Fibroblast of upper back skin (primary cell): ENCODE results near the gene NES.

Experiments used
- DNase-seq: peaks from one replicate; pipeline ENCODE4 v3.0.0-alpha.2; 2013

The NES gene

DNA sequence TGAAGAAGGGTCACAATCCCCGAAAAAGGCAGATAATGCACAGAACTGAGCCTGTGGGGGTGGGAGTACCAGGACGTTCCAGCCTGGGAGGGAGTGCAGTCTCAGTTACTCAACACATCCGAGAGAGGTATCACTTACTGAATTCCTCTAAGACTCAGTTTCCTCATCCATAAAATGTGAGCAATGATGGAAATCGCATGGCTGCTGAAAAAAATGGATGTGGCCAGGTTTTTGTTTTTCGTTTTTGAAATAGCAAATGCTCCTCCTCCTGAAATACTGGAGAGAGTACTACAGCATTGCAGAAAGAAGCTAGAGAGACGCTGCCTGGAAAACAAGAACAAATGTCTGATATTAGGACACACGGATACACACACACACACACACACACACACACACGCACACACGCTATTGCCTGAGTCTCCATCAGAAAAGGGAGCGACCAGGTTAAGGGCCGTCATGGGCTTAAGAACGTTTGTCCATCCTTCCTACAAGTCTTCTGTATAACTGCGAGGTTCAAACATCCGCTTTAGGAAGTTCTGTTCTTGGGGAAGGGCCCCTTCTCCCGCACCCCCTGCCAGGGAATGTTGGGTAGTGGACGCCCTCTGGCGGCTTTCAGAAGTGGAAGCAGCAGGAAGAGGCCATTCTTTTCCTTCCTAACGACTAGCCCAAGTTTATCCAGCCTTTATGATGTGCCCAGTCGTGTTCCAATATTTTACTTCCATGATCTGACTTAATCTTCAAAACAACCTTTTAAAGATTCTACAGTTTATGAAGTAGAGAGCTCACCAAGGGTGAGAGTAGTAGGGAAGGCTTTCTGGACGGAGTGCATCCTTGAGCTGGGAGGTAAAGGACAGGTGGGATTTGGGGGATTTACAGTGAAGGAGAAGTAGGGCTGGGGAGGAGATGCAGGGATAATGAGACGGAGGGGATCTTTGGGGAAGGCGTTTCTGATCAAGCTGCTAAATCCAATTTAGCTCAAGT is 699 bp upstream of the NES start:
- DNase-seq, result peak; percentile 86

DNA sequence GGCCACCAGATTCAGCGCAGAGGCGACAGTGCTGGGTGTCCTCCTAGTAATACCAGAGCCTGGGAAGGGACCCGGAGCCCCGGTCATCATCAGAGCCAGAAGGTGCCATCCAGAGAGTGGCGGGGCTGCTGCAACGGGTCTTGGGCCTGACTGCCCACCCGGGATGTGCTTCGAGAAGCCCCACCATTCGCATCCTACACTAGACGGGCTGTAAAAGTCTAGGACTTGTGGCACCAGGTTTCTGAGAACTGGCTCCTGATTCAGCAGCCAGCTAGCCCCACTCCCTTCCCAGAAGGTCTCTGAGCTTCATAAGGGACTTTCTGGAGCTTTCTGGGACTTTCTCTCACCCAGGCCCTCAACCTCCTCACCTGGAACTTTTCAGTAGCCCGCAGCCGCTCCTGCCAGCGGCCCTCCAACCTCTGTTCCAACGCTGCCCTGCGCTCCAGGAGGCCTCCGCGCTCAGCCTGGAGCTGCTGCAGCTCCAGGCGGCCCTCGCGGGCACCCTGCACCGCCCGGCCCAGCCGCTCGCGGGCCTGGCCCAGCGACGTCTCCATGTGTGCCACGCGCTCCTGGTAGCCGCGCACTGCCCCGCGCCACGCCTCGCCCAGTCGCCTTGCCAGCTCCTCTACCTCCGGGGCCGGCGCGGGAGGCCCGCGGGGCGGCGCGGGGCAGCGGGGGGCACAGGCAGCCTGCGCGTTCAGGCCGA is 940 bp downstream of the NES start:
- DNase-seq, result no peak

DNA sequence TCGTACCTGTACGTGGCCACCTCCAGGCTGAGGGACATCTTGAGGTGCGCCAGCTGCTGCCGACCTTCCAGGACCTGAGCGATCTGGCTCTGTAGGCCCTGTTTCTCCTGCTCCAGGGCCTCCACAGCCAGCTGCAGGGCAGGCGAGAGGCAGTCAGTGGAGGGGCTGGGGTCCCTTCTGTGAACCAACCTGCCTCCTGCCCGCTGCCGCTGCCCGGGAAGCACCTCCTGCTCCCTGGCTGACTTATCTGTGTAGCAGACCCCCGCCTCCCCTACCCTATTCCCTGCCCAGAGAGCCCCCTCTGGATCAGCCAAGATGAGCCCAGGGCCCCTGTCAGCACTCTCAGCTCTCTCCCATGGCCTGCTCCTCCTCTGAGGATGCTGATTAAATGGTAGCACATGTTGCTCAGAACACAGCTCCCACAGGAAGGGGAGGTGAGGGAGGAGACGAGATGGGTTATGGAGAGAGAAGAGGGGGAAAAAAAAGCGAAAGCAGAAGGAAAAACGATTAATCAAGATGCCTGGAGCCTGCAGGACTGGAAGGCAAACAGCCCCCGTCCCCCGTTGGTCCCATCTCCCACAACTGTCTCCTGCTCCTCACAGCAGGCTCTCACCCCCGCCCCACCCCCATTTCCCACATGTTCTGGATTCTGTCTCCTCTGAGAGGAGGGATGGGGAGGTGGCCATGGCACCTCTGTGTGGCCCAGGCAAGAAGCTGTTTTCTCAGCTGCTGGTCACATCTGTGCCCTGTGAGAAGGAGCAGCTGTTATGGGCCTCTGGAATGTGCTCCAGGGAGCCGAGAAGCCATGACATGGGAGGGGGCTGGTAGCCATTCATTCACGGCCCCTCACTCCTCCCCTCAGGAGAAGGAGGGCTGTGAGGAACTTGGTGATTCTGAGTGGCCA is 1.7 kb downstream of the NES start:
- DNase-seq, result peak; percentile 68

DNA sequence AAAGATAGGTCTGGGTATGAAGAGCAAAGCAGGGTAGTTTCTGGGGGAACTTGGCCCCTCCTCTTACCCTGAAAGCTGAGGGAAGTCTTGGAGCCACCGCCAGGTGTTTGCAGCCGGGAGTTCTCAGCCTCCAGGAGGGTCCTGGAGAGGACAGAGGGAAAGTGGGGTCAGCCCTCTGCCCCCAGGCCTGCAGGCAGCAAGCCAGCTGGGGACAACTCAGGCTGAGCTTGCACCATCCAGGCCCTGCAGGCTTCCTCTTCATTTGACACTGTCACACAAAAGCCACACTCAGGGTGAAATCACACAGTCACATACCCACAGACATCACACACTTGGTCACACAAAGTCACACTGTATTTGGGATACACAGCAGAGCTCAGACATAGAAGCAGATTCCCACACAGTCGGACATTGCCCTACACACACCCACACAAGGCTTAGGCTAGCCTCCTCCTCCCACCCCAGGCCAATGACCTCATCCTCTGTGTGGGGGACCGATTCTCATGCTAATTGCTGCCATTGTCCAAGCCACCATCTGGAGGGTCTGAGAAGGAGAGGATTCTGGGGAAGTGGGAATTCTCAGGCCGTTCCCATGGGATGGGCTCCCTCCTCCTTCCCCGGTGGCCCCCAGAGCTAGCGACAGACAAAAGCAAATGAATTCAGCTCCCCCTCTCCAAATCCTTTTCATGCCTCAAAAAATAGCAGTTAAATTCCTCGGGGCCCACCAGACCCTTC is 3.7 kb downstream of the NES start:
- no peak for DNase-seq

DNA sequence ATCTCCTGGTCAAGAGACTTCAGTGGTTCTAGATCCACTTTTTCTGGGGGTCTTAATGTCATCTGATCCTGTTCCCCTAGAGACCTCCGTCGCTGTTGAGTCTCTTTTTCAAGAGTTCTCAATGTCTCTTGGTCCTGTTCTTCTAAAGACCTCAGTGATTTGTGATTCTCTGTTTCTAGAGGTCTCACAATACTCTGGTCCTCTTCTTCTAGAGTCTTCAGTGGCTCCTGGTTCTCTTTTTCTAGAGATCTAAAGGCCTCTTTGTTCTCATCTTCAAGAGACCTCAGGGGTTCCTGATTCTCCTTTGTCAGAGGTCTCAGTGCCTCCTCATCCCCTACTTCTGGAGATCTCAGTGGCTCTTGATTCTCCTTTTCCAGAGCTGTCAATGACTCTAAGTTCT is 5.4 kb downstream of the NES start:
- no peak for DNase-seq

DNA sequence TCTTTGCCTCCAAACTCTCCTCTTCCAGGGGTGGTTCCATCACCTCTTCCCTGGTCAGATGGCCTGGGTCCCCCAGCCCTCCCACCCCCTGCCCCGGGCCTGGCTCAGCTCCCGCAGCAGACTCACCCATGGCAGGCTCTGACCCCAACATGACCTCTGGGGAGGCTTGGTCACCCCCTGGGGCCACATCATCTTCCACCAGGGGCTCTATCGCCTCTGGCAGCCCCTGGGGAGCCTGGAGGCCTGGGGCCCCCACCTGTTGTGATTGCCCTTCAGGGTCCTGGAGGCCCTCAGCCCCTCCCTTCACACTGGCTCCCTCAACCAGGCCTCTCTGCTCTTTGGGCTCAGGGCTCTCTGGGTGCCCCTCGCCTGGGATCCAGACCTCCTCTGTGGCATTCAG is 6.4 kb downstream of the NES start:
- no peak for DNase-seq

DNA sequence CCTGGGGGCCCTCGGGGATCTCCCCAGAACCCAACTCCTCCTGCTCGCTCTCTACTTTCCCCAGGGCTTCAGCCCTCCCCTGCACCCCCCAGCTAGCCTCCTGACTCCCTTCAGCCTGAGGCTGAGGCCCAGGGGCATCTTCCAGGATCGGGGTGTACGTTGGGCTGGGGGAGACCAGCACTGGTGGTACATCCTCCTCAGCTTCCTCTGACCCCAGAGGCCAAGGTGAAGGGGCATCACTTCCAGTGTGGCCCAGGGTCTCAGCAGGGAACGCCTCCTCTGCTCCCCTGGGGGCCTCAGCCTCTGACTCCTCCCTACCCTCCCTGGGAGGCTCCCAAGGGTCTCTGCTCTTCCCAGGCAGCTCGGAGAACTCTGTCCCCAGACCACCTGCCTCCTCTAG is 6.8 kb downstream of the NES start:
- no peak for DNase-seq

DNA sequence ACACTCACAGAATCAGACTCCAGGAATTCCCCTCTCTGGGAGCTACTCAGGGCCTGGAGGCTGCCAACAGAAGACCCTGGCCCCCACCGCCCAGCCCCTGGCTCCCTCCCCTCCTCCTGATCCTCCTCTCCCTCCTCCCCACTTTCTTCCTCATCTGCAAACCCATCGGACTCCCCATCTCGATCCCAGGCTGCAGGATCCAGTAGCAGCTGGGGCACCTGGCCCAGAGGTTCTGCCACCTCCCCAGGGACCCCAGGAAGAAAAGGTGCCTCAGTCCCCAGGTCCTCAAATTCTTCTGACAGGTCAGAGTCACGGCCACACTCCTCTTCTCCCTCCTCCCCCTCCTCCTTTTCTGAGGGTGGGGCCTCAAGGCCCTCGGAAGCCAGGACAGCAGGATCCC is 7.4 kb downstream of the NES start:
- no peak for DNase-seq

DNA sequence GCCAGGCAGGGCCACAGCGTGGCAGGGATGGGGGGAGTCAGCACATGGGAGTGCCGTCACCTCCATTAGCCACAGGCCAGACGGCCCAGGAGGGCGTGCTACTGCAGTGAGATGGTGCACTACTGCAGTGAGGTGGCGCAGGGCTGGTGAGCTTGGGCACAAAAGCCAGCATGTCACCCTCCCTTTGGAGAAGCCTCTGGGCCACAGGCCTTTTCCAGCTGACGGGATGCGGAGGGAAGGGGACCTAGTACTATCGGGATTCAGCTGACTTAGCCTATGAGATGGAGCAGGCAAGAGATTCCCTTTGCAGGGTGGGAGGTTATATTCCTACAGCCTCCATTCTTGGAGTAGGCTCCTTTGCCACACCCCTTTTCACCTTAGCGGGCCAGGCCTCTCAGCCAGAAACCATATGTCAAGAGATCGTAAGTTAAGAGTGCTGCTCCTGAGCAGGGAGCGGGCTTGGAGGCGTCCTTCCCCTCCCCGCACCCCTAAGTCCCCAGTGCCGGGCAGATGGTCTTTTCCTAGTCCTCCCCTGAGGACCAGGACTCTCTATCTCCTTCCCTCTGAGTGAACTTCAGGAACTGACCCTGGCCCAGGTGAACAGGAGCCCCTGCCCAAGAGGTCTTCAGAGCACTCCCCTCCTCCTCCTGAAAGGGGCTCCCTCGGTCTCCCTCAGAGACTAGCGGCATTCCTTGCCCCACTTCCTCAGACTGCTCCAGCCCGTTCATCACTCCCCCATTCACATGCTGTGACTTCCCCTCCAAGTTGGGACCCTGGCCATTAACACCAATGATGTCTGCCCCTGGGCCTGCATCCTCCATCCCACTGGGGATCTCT is 8.2 kb downstream of the NES start:
- DNase-seq, result no peak

DNA sequence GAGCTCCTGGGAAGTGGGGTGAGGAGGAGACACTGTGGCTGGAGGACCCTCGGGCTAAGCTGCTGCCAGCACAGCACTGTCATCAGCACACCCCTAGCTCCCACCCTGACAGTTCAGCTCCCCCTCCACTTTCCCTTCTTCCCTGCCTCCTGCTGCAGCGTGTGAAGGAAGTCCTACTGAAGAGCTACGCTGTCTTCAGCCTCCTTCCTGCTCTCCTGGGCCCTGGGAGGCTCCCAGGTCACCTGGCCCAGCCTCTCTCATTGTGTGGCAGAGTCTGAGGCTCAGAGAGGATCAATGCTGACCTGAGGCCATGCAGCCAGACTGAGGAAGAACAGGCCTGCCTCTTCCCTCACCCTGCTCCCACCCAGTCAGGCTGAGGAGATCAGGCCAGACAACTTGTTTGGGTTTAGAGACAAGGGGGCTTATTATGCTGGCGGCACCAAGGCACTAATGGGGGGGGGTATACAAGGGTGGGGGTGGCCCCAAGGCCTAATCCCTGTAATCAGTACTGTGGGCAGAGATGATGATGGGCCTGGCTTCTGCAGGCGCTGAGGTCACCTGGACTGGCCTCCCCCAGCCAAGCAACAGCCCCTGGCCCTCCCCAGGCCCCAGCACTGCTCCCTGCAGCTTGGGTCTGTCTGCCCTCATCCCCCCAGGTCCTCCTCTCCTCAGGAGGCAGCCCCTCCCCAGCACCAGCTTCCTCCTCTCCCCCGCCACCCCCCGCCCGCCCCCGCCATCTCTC is 9.1 kb downstream of the NES start:
- DNase-seq, result no peak

DNA sequence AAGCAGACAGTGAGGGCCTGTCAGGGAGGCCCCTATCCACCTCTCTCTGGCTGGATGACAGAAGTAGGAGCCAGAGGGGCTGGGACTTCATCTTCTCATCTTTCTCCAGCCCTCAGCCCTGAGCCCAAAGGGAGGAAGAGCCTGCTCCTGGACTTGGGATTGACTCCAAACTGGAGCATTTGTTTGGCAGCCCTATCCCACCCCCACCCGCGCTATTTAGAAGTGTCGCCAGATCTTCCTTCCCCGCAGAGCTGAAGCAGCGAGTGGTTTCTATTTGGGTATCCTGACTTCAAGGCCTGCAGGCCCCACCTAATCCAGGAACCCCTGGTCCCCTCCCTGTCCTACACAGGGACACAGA is 9.6 kb downstream of the NES start:
- peak; percentile 55 for DNase-seq

DNA sequence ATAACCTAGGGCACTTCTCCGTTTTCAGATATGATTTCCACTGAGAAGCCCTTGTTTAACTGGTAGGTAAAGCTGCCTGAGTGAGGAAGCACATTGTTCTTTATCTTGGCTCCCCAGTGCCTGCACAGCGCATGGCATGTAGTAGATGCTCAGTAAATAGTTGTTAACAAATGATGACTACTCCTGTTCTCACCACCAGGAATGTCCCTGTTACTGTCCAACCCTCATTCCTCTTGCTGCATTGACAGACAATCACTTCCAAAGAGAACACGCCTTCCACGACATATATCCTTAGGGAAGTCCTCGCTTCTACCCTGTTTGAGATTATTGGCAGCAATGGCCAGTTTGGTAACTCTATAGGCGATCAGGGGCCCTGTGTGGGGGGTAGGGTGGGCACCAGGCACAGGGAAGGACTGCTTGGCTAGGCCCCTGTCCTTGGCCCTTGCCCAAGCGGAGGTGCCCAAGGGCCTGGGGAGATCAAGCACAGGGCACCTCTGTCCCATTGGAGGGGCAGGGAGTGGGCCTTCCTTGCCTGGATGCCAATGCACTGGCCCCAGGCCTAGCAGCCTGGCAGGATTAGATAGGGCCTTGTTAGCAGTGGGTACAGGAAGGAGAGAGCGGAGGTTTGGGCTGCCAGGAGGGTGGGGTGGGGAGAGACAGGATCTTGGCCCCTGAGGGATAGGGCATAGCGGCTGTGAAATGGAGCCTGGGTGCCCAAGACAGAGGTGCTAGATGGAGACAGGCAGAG is 10.2 kb downstream of the NES start:
- DNase-seq, result no peak

DNA sequence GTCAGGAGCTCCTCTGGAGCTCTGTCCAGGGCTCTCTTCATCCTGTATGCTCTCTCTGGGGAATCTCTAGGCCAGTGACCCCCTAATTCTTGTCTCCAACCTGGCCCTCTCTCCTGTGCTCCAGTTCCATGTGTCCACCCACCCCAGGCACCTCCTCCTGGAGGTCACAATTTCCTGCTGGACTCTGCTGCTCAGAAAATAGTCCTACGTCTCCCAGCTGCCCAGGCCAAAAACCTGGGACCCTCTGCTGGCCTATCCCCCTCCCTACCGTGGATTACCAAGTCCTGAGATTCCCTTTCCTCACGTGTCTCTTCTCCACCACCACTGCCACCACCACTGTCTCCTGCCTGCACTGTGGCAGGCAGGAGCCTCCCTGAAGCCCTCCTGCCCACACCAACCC is 11.7 kb downstream of the NES start:
- DNase-seq, result no peak

DNA sequence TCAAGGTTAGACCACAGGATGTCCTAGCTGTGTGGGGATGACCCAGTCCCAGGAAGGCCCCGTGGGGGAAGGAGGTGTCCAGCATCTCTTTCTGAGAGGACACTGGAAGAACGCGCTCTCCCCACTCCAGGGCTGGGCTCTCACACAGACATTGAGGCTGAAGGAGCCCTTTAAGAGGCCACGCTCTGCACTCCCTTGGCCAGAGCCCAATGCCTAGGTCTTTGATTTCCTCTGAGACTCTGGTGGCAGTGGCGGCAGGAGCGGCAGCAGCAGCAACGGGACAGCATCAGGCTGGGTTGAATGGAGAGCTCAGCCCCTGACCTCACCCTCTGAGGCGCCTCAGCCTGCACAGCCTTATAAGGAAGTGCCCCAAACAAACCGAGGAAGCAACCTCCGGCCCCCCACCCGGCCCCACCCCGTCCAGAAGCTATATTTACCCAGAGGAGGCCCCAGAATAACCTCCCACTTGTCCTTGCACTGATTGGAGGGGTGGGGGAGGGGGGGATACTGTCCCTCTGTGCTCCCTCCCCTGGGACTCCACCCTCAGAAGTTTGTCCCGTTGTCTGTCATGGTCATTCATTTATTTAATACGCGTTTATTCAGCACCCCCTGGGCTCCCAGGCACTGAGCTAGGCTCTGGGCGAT is 12.3 kb downstream of the NES start:
- DNase-seq, result no peak

DNA sequence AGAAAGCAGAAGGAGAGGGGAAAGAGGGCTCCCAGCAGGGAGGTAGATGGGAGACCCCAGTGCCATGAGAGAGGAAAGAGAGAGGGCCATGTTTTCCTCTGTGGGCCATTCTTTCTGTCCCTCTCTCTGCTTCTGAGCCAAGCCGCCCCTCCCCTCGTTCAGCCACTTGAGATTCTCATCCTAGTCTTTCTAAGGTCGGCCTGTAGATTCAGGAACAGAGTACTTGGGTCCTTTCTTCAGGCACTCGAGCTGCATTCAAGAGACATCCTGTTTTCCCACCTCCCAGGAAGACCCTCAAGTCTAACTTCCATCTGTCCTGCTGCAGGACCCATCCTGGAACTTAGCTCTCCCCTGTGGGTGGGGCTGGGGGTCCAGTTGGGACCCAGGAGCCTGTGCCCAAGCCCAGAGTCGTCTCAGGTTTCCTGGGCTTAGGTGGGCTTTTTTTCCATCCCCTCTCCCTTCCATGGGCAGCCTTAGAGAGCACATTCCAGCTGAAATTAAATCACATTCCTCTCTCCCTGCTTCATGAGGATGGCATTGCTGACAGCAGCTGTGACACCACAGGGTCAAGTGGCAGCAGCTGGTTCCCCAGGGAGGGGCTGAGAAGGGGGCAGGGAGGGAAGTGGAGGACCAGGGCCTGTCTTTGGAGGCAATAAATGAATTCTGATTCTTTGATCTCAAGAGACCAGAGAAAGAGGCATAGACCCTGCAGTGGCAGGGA is 13.0 kb downstream of the NES start:
- DNase-seq, result peak; percentile 52

DNA sequence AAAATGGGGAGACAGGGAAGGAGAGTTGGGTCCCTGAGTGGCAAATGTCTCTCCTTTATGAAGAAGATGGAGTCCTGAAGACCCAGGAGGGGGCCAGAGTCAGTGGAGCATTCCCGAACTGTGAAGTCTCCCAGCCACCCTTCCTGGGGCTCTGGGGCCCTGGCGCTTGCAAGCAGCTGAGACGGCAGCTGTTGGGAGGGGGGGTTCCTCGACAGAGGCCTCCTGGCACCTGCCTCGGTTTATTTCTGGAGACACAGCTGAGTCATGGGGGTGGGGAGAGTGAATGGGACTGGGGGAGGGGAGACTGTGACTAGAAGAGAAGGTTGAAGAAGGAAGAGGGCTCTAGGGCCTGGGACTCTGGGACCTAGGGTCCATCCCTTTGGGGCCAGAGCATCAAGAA is 14.0 kb downstream of the NES start:
- peak; percentile 59 for DNase-seq

DNA sequence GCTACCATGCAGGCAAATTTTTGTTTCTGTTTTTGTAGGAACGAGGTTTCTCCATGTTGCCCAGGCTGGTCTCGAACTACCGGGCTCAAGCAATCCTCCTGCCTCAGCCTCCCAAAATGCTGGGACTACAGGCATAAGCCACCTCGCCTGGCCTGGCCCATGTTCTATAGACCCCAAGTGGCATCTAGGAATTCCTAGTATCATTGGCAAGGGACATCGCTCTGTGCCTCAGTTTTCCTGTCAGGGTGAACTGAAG is 14.5 kb downstream of the NES start:
- no peak for DNase-seq

DNA sequence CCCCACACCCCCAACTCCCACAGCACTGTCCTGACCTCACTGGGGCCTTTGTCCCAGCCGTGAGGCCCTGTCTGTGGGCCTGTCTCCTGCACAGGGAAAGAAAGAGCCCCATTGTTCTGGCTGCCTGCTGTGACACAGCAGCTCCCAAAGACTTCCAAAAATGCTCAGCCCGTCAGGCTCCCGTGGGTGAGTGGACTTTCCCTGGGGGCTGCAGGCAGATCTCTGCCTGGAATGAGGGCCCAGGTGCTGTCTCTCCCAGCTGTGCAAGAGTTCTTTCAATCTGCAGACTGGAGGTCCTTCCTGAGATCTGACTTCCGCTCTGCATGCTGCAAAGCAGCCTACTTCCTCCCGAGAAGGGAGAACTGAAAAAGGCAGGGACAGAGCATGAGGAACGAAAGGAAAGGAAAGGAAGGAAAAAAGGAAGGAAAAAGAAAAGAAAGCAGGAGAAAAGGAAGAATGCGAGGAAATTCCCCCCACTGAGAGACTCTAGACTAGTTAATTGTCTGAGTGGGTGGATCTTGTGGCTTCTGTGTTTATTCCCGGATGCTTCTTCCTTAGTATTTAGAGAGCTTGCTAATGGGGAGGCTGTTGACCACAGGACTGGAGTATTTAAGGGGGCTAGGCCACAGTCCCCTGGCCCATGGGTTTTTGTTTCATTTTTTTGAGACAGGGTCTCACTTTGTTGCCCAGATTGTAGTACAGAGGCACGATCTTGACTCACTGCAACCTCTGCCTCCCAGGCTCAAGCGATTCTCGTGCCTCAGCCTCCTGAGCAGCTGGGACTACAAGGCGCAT is 15.0 kb downstream of the NES start:
- no peak for DNase-seq
